MG63 (cell line): ENCODE results near the gene PTPRT. TPM values are rescaled to one million over a fixed set of nuclear protein-coding genes. Genes with fewer than 3 reads are reported as not detected.

Experiments
- DNase-seq: peaks from one replicate; pipeline ENCODE4 v3.0.0-alpha.2; 2020
- H3K27me3 ChIP-seq: fragments of 250-450 bp; sonication (Bioruptor Pico); 2 replicates; pipeline ENCODE4 v1.5.1; 2020; ENCODE audit warnings: mild to moderate bottlenecking, moderate library complexity
- H3K36me3 ChIP-seq: fragments of 250-450 bp; sonication (Bioruptor Pico); 2 replicates; pipeline ENCODE4 v1.5.1; 2020; ENCODE audit warnings: mild to moderate bottlenecking, moderate library complexity
- H3K4me3 ChIP-seq: fragments of 250-450 bp; sonication (Bioruptor Pico); 2 replicates; pipeline ENCODE4 v1.5.1; 2020; ENCODE audit warnings: mild to moderate bottlenecking, moderate library complexity
- H3K9me3 ChIP-seq: fragments of 250-450 bp; sonication (Bioruptor Pico); 2 replicates; pipeline ENCODE4 v1.5.1; 2020; ENCODE audit warnings: mild to moderate bottlenecking, moderate library complexity
- total RNA-seq: library from RNA; depleted of rRNA; stranded (reverse); fragments of >200 nt; shearing (Covaris generic); gene quantifications from 2 replicates; pipeline ENCODE4 v1.2.3, GENCODE V29; 2014; ENCODE audit warnings: low replicate concordance

PTPRT gene
- total RNA-seq, 1 experiment from 2014 or later, result not detected

- Histone ChIP-seq H3K36me3 (no peaks in the 10 kb centered on the region), H3K9me3 (no peaks in the 10 kb centered on the region), H3K4me3 (no peak overlapping the region), H3K27me3 (no peaks in the 10 kb centered on the region)
- DNase-seq, result no peak
Observed at GRCh38 chr20:43068482-43068881, 121.2 kb downstream of the PTPRT start.

DNA sequence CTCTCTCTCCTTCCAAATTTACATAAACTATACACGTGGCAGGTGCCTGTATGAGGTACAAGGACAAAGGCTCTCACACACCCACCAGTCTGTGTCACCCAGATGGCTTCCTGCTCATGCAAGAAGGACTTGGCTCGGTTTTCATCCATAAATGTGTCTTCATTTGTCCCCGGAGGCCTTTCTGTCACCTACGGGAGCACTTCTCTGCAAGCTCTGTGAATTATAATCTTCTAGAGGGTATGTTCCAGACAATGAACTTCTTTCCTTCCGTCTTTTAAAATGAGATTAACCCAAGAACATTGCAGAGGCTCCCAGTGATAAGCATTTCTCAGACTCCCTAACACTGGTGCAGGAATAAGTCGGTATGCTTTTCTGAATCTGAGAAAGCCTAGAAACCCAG lies 123.6 kb downstream of the PTPRT start:
- Histone ChIP-seq H3K9me3 (no peaks in the 10 kb centered on the region), H3K27me3 (peaks cover 3% of the 10 kb centered on the region; the same call in 1 of the 2 replicates), H3K4me3 (no peak overlapping the region), H3K36me3 (no peaks in the 10 kb centered on the region)
- DNase-seq, result no peak

- no peak overlapping the region for H3K4me3 ChIP-seq
- H3K9me3 ChIP-seq, result no peaks in the 10 kb centered on the region
- H3K36me3 ChIP-seq, result no peaks in the 10 kb centered on the region
- peaks cover 3% of the 10 kb centered on the region; the same call in 1 of the 2 replicates for H3K27me3 ChIP-seq
- DNase-seq, result no peak
Observed at GRCh38 chr20:43065299-43065698, 124.4 kb downstream of the PTPRT start.

DNA sequence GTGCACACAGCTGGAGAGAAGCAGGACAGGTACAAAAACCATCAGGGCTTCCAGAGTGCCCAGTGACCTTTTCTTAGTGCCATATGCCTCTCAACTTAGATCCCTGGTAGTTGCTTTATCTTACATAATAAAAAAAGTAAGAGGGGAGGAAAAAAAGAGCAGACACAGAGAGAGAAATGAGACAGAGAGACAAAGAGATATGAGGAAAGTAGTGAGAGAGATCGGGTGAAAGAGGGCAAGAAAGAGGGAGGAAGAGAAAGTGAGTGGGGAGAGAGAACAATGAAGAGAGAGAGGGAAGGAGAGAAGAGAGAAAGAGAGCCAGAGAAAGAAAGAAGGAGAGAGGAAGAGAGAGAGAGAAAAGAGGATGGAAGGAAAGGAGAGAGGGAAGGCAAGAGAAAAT lies 131.6 kb downstream of the PTPRT start:
- DNase-seq, result no peak
- Histone ChIP-seq H3K9me3 (no peaks in the 10 kb centered on the region), H3K4me3 (no peak overlapping the region), H3K27me3 (peaks cover 3% of the 10 kb centered on the region; the same call in 1 of the 2 replicates), H3K36me3 (no peaks in the 10 kb centered on the region)

DNA sequence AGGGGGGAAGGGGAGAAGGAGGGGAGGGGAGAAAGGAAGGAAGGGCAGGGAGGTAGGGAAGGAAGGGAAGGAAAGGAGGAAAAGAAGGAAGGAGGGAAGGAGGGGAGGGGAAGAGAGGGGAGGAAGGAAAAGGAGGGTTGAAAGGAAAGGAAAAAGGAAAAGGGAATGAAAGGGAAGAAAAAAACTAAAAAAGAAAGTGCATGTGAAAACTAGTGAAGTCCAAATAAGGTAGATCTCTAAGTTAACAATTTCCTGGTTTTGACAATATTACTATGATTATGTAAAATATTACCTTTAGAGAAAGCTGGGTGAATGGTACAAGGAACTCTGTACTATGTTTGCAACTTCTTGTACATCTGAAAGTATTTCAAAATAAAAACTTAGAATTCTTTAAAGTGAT lies 132.4 kb downstream of the PTPRT start:
- Histone ChIP-seq H3K9me3 (no peaks in the 10 kb centered on the region), H3K36me3 (no peaks in the 10 kb centered on the region), H3K4me3 (no peak overlapping the region), H3K27me3 (no peaks in the 10 kb centered on the region)
- no peak for DNase-seq

GRCh38 chr20:43055181-43055884 lies 134.4 kb downstream of the PTPRT start:
- no peak overlapping the region for H3K4me3 ChIP-seq
- H3K9me3 ChIP-seq, result no peaks in the 10 kb centered on the region
- no peak for DNase-seq
- no peaks in the 10 kb centered on the region for H3K36me3 ChIP-seq
- H3K27me3 ChIP-seq, result no peaks in the 10 kb centered on the region

GRCh38 chr20:43052532-43052931 lies 137.2 kb downstream of the PTPRT start:
- Histone ChIP-seq H3K9me3 (no peaks in the 10 kb centered on the region), H3K4me3 (no peak overlapping the region), H3K36me3 (no peaks in the 10 kb centered on the region), H3K27me3 (no peaks in the 10 kb centered on the region)
- DNase-seq, result no peak

DNA sequence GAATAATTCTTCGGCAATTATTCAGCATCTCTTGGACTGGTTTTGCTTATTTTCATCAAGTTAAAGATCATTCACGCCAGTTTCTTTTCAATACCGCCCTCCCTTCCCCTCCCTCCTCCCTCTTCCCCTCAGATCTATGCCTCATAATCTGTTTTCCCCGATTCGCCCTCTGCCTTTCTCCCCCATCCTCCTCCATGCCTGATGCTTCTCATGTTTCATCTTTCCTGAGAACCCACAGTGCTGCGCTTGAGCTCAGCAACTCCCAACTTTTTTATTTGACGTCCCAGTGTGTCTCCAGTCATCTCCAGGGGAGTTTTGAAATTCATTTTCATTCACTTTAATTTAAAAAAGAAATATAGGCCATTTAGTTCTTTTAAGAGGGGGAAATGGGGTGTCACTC lies 142.7 kb downstream of the PTPRT start:
- Histone ChIP-seq H3K9me3 (no peaks in the 10 kb centered on the region), H3K27me3 (no peaks in the 10 kb centered on the region), H3K4me3 (no peak overlapping the region), H3K36me3 (no peaks in the 10 kb centered on the region)
- DNase-seq, result no peak

- DNase-seq, result no peak
- no peaks in the 10 kb centered on the region for H3K36me3 ChIP-seq
- H3K27me3 ChIP-seq, result no peaks in the 10 kb centered on the region; the same call in 1 of the 2 replicates
Observed at GRCh38 chr20:43043887-43044286, 145.8 kb downstream of the PTPRT start.

GRCh38 chr20:43040427-43040826 lies 149.3 kb downstream of the PTPRT start:
- DNase-seq, result peak; percentile 7
- Histone ChIP-seq H3K36me3 (no peaks in the 10 kb centered on the region), H3K4me3 (no peak overlapping the region), H3K9me3 (no peaks in the 10 kb centered on the region), H3K27me3 (no peaks in the 10 kb centered on the region; the same call in 1 of the 2 replicates)

More at GRCh38 chr20:43043887-43044286, 145.8 kb downstream of the PTPRT start:
- Histone ChIP-seq H3K9me3 (no peaks in the 10 kb centered on the region), H3K4me3 (no peak overlapping the region)

- Histone ChIP-seq H3K4me3 (no peak overlapping the region), H3K36me3 (no peaks in the 10 kb centered on the region), H3K9me3 (no peaks in the 10 kb centered on the region), H3K27me3 (no peaks in the 10 kb centered on the region; the same call in 1 of the 2 replicates)
- no peak for DNase-seq
Observed at GRCh38 chr20:43037605-43038309, 151.9 kb downstream of the PTPRT start.

GRCh38 chr20:43034981-43035724 lies 154.6 kb downstream of the PTPRT start:
- DNase-seq, result no peak
- Histone ChIP-seq H3K27me3 (no peaks in the 10 kb centered on the region; the same call in 1 of the 2 replicates), H3K36me3 (no peaks in the 10 kb centered on the region), H3K9me3 (no peaks in the 10 kb centered on the region), H3K4me3 (no peak overlapping the region)

- Histone ChIP-seq H3K36me3 (no peaks in the 10 kb centered on the region), H3K9me3 (no peaks in the 10 kb centered on the region), H3K4me3 (no peak overlapping the region), H3K27me3 (no peaks in the 10 kb centered on the region)
- DNase-seq, result no peak
Observed at GRCh38 chr20:43032459-43032858, 157.2 kb downstream of the PTPRT start.

DNA sequence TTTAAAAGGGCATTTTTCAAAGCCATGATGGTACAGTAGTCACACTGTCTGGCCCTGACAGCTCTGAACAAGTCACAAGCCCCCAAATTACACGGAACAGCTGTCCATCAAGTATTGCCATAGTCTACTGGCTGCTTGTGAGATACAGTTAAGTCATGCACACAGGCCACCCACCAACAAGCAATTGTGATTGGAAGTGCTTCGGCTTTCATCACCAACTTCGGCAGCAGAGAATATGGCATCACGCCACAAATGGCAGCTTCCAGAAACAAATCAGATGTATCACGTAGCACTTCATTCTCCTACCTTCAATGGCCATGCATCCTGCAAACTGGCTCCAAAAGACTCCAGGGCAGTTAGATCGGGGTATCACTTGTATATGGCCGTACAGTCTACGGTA lies 160.5 kb downstream of the PTPRT start:
- Histone ChIP-seq H3K9me3 (no peaks in the 10 kb centered on the region), H3K4me3 (no peak overlapping the region), H3K36me3 (no peaks in the 10 kb centered on the region), H3K27me3 (no peaks in the 10 kb centered on the region)
- DNase-seq, result no peak

GRCh38 chr20:43028470-43028869 lies 161.2 kb downstream of the PTPRT start:
- Histone ChIP-seq H3K36me3 (no peaks in the 10 kb centered on the region), H3K4me3 (no peak overlapping the region), H3K9me3 (no peaks in the 10 kb centered on the region), H3K27me3 (no peaks in the 10 kb centered on the region)
- no peak for DNase-seq

DNA sequence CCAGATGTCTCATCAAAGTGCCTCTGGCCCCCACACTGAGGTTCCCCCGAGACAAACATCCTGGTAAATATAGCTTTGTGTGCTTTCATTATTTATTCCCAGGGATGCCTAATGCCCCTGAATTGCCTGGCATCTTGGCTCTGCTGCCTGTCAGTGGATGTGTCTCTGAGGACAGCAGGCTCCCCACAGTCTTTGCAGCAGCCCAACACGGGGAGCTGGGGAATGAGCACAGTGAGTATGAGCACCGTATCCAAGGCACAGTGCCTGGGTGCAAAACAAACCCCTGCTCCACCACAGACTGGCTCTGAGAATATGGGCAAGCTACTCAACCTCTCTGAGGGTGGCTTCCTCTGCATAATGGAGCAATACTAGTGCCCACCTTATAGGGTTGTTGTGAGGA lies 165.9 kb downstream of the PTPRT start:
- Histone ChIP-seq H3K36me3 (no peaks in the 10 kb centered on the region), H3K9me3 (no peaks in the 10 kb centered on the region), H3K27me3 (no peaks in the 10 kb centered on the region), H3K4me3 (no peak overlapping the region)
- DNase-seq, result no peak

GRCh38 chr20:43022568-43022967 lies 167.1 kb downstream of the PTPRT start:
- no peak for DNase-seq
- H3K27me3 ChIP-seq, result no peaks in the 10 kb centered on the region; the same call in 1 of the 2 replicates
- no peaks in the 10 kb centered on the region for H3K9me3 ChIP-seq
- H3K36me3 ChIP-seq, result no peaks in the 10 kb centered on the region
- no peak overlapping the region for H3K4me3 ChIP-seq
